ENCODE data around the gene TSHR. TPM values are rescaled to one million over a fixed set of nuclear protein-coding genes. Genes with fewer than 3 reads are reported as not detected.
"Not testable (repeated sequence)": the region's sequence is repeated elsewhere in the genome, so short reads cannot be mapped to it uniquely, and the experiment has no call there.

The TSHR gene
- total RNA-seq, 2 experiments from 2014 or later, result not detected

GRCh38 chr14:80987235-80988032 is 32.0 kb downstream of the TSHR start:
- CTCF ChIA-PET, result interaction anchor here (0.6 to 4.6 kb wide), 11 partner anchors 10 to 179 kb away, joined by 3 to 32 read pairs (median 4); partner anchors contain the start of gene TSHR
- POLR2A ChIA-PET, result no interaction called here

GRCh38 chr14:80988192-80988591 is 32.8 kb downstream of the TSHR start:
- ChIA-PET POLR2A (interaction anchor here (0.9 kb wide), 1 partner anchor 233 kb away, joined by 3 read pairs; the partner anchor contains the start of gene GTF2A1), CTCF (interaction anchor here (0.6 to 4.6 kb wide), 6 partner anchors 11 to 179 kb away, joined by 3 to 32 read pairs (median 4); partner anchors contain the start of gene TSHR)

GRCh38 chr14:80988735-80989429 is 33.5 kb downstream of the TSHR start:
- CTCF ChIA-PET, result interaction anchor here (1.5 to 4.6 kb wide), 4 partner anchors 15 to 178 kb away, joined by 3 to 32 read pairs (median 6); partner anchors contain the start of gene TSHR
- POLR2A ChIA-PET, result interaction anchor here (0.9 kb wide), 1 partner anchor 232 kb away, joined by 3 read pairs; the partner anchor contains the start of gene GTF2A1

GRCh38 chr14:80992580-80992979 is 37.2 kb downstream of the TSHR start:
- CTCF ChIA-PET, result no interaction called here
- POLR2A ChIA-PET, result no interaction called here

GRCh38 chr14:80996049-80996901 is 40.9 kb downstream of the TSHR start:
- ChIA-PET CTCF (interaction anchor here (0.9 to 1.9 kb wide), 4 partner anchors 10 to 168 kb away, joined by 3 to 11 read pairs (median 4); no protein-coding TSS in a partner anchor), POLR2A (interaction anchor here (1.1 to 1.5 kb wide), 2 partner anchors 158 to 174 kb away, joined by 3 to 4 read pairs; no protein-coding TSS in a partner anchor)

- CTCF ChIA-PET, result no interaction called here
- POLR2A ChIA-PET, result no interaction called here
These were observed 46.0 kb downstream of the TSHR start for GRCh38 chr14:81001447-81001846.

- ChIA-PET POLR2A (no interaction called here), CTCF (no interaction called here)
These were observed 49.2 kb downstream of the TSHR start for GRCh38 chr14:81004575-81004974.

- ChIA-PET CTCF (no interaction called here), POLR2A (no interaction called here)
These were observed 50.3 kb downstream of the TSHR start for GRCh38 chr14:81005540-81006228.

- POLR2A ChIA-PET, result no interaction called here
- CTCF ChIA-PET, result no interaction called here
These were observed 50.8 kb downstream of the TSHR start for GRCh38 chr14:81006266-81006665.

- ChIA-PET POLR2A (no interaction called here), CTCF (no interaction called here)
These were observed 51.7 kb downstream of the TSHR start for GRCh38 chr14:81007131-81007530.

- CTCF ChIA-PET, result no interaction called here
- POLR2A ChIA-PET, result no interaction called here
These were observed 53.9 kb downstream of the TSHR start for GRCh38 chr14:81009346-81009745.

- POLR2A ChIA-PET, result no interaction called here
- CTCF ChIA-PET, result no interaction called here
These were observed 62.8 kb downstream of the TSHR start for GRCh38 chr14:81018251-81018650.

- CTCF ChIA-PET, result no interaction called here
- POLR2A ChIA-PET, result no interaction called here
These were observed 63.3 kb downstream of the TSHR start for GRCh38 chr14:81018684-81019083.

- CTCF ChIA-PET, result not testable (repeated sequence)
These were observed 63.7 kb downstream of the TSHR start for GRCh38 chr14:81019113-81019512.

GRCh38 chr14:81023095-81023710 is 67.8 kb downstream of the TSHR start:
- CTCF ChIA-PET, result no interaction called here
- POLR2A ChIA-PET, result no interaction called here

More at GRCh38 chr14:81019113-81019512, 63.7 kb downstream of the TSHR start:
- POLR2A ChIA-PET, result not testable (repeated sequence)

GRCh38 chr14:81028461-81028860 is 73.0 kb downstream of the TSHR start:
- CTCF ChIA-PET, result no interaction called here
- POLR2A ChIA-PET, result no interaction called here

- ChIA-PET CTCF (no interaction called here), POLR2A (no interaction called here)
These were observed 76.1 kb downstream of the TSHR start for GRCh38 chr14:81031488-81031887.

- ChIA-PET CTCF (interaction anchor here (1.8 kb wide), 1 partner anchor 47 kb away, joined by 4 read pairs; no protein-coding TSS in a partner anchor), POLR2A (no interaction called here)
These were observed 78.3 kb downstream of the TSHR start for GRCh38 chr14:81033698-81034240.

GRCh38 chr14:81042438-81042837 is 87.0 kb downstream of the TSHR start:
- POLR2A ChIA-PET, result no interaction called here

More at GRCh38 chr14:81042438-81042837, 87.0 kb downstream of the TSHR start:
- CTCF ChIA-PET, result no interaction called here

Measured in activated CD8-positive, alpha-beta memory T cell treated with anti-CD3 and anti-CD28 coated beads for 36 hours (primary cell).